IMR-90 (cell line): ENCODE measurements around the gene PTPRN2. TPM values are rescaled to one million over a fixed set of nuclear protein-coding genes. Genes with fewer than 3 reads are reported as not detected.

Experiments used
- ATAC-seq: fragments of 200-7000 bp; cut with Tn5 transposase; 2 replicates; pipeline ENCODE4 v1.9.1; 2020; ENCODE audit warnings: low read depth, mild to moderate bottlenecking, moderate library complexity
- BruUV-seq: library from RNA; stranded (reverse); fragments of 400-500 nt; replicated peaks from 2 replicates; lab custom pipeline; 2021; lab: Mats Ljungman, UMichigan
- CTCF ChIA-PET: fragments of 300-600 bp; formaldehyde crosslinking; extraction: SDS; loops from one replicate; lab custom pipeline; 2021; ENCODE audit warnings: antibody characterized with exemption; lab: Yijun Ruan, JAX
- POLR2A ChIA-PET: fragments of 300-600 bp; sonication (Branson Sonifier 250); formaldehyde crosslinking; loops from one replicate; lab custom pipeline; 2022; ENCODE audit warnings: antibody characterized with exemption; ENCODE audit not compliant: unreplicated experiment; lab: Charles Lee
- DNase-seq: peaks from one replicate; pipeline ENCODE4 v3.0.0; 2013
- H2AFZ ChIP-seq: replicated peaks from 2 replicates; pipeline ENCODE3; 2013; ENCODE audit warnings: low read length, mild to moderate bottlenecking; ENCODE audit not compliant: poor library complexity
- H2AK5ac ChIP-seq: 2 replicates; pipeline ENCODE4 v1.6.1; 2013; ENCODE audit warnings: low read depth, low read length, inconsistent platforms
- H2AK9ac ChIP-seq: replicated peaks from 2 replicates; pipeline ENCODE3; 2013; ENCODE audit warnings: mild to moderate bottlenecking, low read depth, low read length, moderate library complexity; ENCODE audit not compliant: poor library complexity
- H2BK120ac ChIP-seq: 2 replicates; pipeline ENCODE4 v1.6.1; 2013; ENCODE audit warnings: low read depth, low read length, inconsistent platforms
- H2BK15ac ChIP-seq: 3 replicates; pipeline ENCODE4 v1.6.1; 2013; ENCODE audit warnings: low read depth, low read length, inconsistent platforms
- H2BK20ac ChIP-seq: 2 replicates; pipeline ENCODE4 v1.6.1; 2013; ENCODE audit warnings: low read depth, mild to moderate bottlenecking, inconsistent platforms, low read length, moderate library complexity
- H2BK5ac ChIP-seq: 2 replicates; pipeline ENCODE4 v1.6.1; 2013; ENCODE audit warnings: mild to moderate bottlenecking, low read depth, low read length, inconsistent platforms; ENCODE audit not compliant: poor library complexity, severe bottlenecking
- H3K14ac ChIP-seq: replicated peaks from 2 replicates; pipeline ENCODE4 v1.6.1; 2013; ENCODE audit warnings: low read depth, low read length, inconsistent platforms
- H3K18ac ChIP-seq: 2 replicates; pipeline ENCODE4 v1.6.1; 2013; ENCODE audit warnings: low read depth, low read length, control low read depth
- H3K23ac ChIP-seq: 2 replicates; pipeline ENCODE4 v1.6.1; 2013; ENCODE audit warnings: low read depth, low read length, inconsistent platforms
- H3K27ac ChIP-seq: 2 replicates; pipeline ENCODE4 v1.5.1; 2013; ENCODE audit warnings: mild to moderate bottlenecking, control low read depth, low read length; ENCODE audit not compliant: insufficient read depth
- H3K27me3 ChIP-seq: 2 replicates; pipeline ENCODE4 v1.6.1; 2013; ENCODE audit warnings: low read length; ENCODE audit not compliant: control insufficient read depth, insufficient read depth
- H3K36me3 ChIP-seq: 2 replicates; pipeline ENCODE4 v1.6.1; 2013; ENCODE audit warnings: low read length, mixed read lengths; ENCODE audit not compliant: control insufficient read depth, insufficient read depth
- H3K4ac ChIP-seq: 2 replicates; pipeline ENCODE4 v1.6.1; 2013; ENCODE audit warnings: low read depth, low read length, inconsistent platforms
- H3K4me1 ChIP-seq: 2 replicates; pipeline ENCODE4 v1.6.1; 2013; ENCODE audit warnings: low read length, mixed read lengths; ENCODE audit not compliant: control insufficient read depth, insufficient read depth
- H3K4me2 ChIP-seq: 2 replicates; pipeline ENCODE4 v1.6.1; 2013; ENCODE audit warnings: low read depth, mild to moderate bottlenecking, control low read depth, low read length, moderate library complexity
- H3K4me3 ChIP-seq: 2 replicates; pipeline ENCODE4 v1.5.1; 2013; ENCODE audit warnings: low read depth, mild to moderate bottlenecking, control low read depth, low read length, moderate library complexity; ENCODE audit not compliant: insufficient read depth
- H3K56ac ChIP-seq: 2 replicates; pipeline ENCODE4 v1.6.1; 2013; ENCODE audit warnings: low read length, inconsistent platforms; ENCODE audit not compliant: insufficient read depth; ENCODE audit errors: extremely low read depth
- H3K79me1 ChIP-seq, 2 experiments: 2 replicates each; pipeline ENCODE4 v1.6.1; 2013; ENCODE audit warnings: low read length in 2 of 2, inconsistent platforms in 1 of 2, low read depth in 1 of 2
- H3K9ac ChIP-seq: 2 replicates; pipeline ENCODE4 v1.6.1; 2013; ENCODE audit warnings: low read depth, low read length, control low read depth
- H3K9me1 ChIP-seq: 2 replicates; pipeline ENCODE4 v1.6.1; 2013; ENCODE audit warnings: low read length, inconsistent platforms; ENCODE audit not compliant: insufficient read depth
- H3K9me3 ChIP-seq: 2 replicates; pipeline ENCODE4 v1.6.1; 2013; ENCODE audit warnings: low read length; ENCODE audit not compliant: control insufficient read depth, insufficient read depth
- H4K20me1 ChIP-seq: 2 replicates; pipeline ENCODE4 v1.6.1; 2013; ENCODE audit warnings: low read length, inconsistent platforms; ENCODE audit not compliant: insufficient read depth
- H4K5ac ChIP-seq: 2 replicates; pipeline ENCODE4 v1.6.1; 2013; ENCODE audit warnings: mild to moderate bottlenecking, low read depth, low read length, control low read depth
- H4K8ac ChIP-seq, 2 experiments: 2 replicates each; pipeline ENCODE4 v1.6.1; 2013; ENCODE audit warnings: low read depth in 2 of 2, low read length in 2 of 2, control low read depth in 1 of 2, inconsistent platforms in 1 of 2
- H4K91ac ChIP-seq: 2 replicates; pipeline ENCODE4 v1.6.1; 2013; ENCODE audit warnings: low read depth, low read length, inconsistent platforms; ENCODE audit not compliant: insufficient read depth
- BHLHE40 ChIP-seq: fragments of 150-350 bp; IDR thresholded peaks from 2 replicates; pipeline ENCODE4 v1.6.1; 2016; ENCODE audit warnings: mild to moderate bottlenecking, low read depth, low read length
- CHD1 ChIP-seq: IDR thresholded peaks from 2 replicates; pipeline ENCODE4 v1.6.1; 2012; ENCODE audit warnings: low read depth, low read length, improper control_type of control experiment
- CTCF ChIP-seq: conservative IDR thresholded peaks from 2 replicates; pipeline ENCODE4 v1.5.1; 2012; ENCODE audit warnings: mild to moderate bottlenecking, low read depth, low read length, improper control_type of control experiment
- ELK1 ChIP-seq: fragments of 150-350 bp; IDR thresholded peaks from 2 replicates; pipeline ENCODE4 v1.6.1; 2016; ENCODE audit warnings: low read depth, mild to moderate bottlenecking, low read length, moderate library complexity, borderline replicate concordance
- FOS ChIP-seq: fragments of 150-350 bp; IDR thresholded peaks from 2 replicates; pipeline ENCODE4 v1.6.1; 2016; ENCODE audit warnings: low read depth, low read length
- MAFK ChIP-seq: IDR thresholded peaks from 2 replicates; pipeline ENCODE4 v1.6.1; 2012; ENCODE audit warnings: low read depth, low read length, improper control_type of control experiment
- MAZ ChIP-seq: IDR thresholded peaks from 2 replicates; pipeline ENCODE4 v1.6.1; 2012; ENCODE audit warnings: low read depth, mild to moderate bottlenecking, low read length, improper control_type of control experiment, moderate library complexity, borderline replicate concordance
- NFE2L2 ChIP-seq: fragments of 150-350 bp; IDR thresholded peaks from 2 replicates; pipeline ENCODE4 v1.6.1; 2016; ENCODE audit warnings: low read depth, mild to moderate bottlenecking, low read length
- POLR2A ChIP-seq: IDR thresholded peaks from 2 replicates; pipeline ENCODE4 v1.6.1; 2012; ENCODE audit warnings: mild to moderate bottlenecking, low read depth, low read length
- RAD21 ChIP-seq: IDR thresholded peaks from 2 replicates; pipeline ENCODE4 v1.6.1; 2012; ENCODE audit warnings: low read length, improper control_type of control experiment
- RCOR1 ChIP-seq: IDR thresholded peaks from 2 replicates; pipeline ENCODE4 v1.6.1; 2012; ENCODE audit warnings: mild to moderate bottlenecking, low read length, improper control_type of control experiment; ENCODE audit not compliant: insufficient replicate concordance
- SMC3 ChIP-seq: fragments of 150-350 bp; IDR thresholded peaks from 2 replicates; pipeline ENCODE4 v1.6.1; 2016; ENCODE audit warnings: low read depth, mild to moderate bottlenecking, antibody characterized with exemption, low read length, moderate library complexity
- USF2 ChIP-seq: fragments of 150-350 bp; IDR thresholded peaks from 2 replicates; pipeline ENCODE4 v1.6.1; 2017; ENCODE audit warnings: mild to moderate bottlenecking, antibody characterized with exemption, low read length, low read depth
- WGBS, 2 experiments: methylation state at CpG; one replicate each; pipeline versions ENCODE4 v1.1.5 to v1.1.7; 2013; ENCODE audit warnings: missing lambda C conversion rate in 2 of 2; ENCODE audit not compliant: insufficient read length in 1 of 2; ENCODE audit errors: extremely low coverage in 2 of 2; 5-methylcytosine and 5-hydroxymethylcytosine counted together
- dilution Hi-C: fragments of 300-500 bp; cut with HindIII; formaldehyde crosslinking; loops from one replicate; pipeline ENCODE4 v1.14.3; 2018; ENCODE audit warnings: low sequenced_read_pairs; ENCODE audit not compliant: unreplicated experiment
- in situ Hi-C: fragments of 300-500 bp; cut with MboI; formaldehyde crosslinking; loops from 3 replicates; pipeline ENCODE4 v1.14.3; 2019; ENCODE audit warnings: low sequenced_read_pairs, inconsistent platforms, mixed read lengths
- intact Hi-C: fragments of 100-400 bp; cut with micrococcal nuclease; formaldehyde crosslinking; loops from 2 replicates; pipeline ENCODE4 v1.10.0; 2022
- polyA plus RNA-seq, 3 experiments: library from polyadenylated mRNA; depleted of rRNA; stranded (reverse); fragments of >200 nt; gene quantifications; 2 replicates each; pipeline ENCODE4 v1.2.3, GENCODE V29; 2012; ENCODE audit warnings: low replicate concordance in 1 of 3
- total RNA-seq: library from RNA; depleted of rRNA; stranded (reverse); fragments of >200 nt; gene quantifications from 2 replicates; pipeline ENCODE4 v1.2.3, GENCODE V29; 2012

PTPRN2 gene
- total and polyA plus RNA-seq, 2 of the 4 experiments (the other 2 are of a cell fraction) = 0.03 TPM; not detected in 1

GRCh38 chr7:157572622-157573021, 1015.0 kb downstream of the PTPRN2 start:
- WGBS, 2 experiments = 87% methylated on average over 8 of the region's 14 CpGs; no CpG with 5 or more reads in 1 of the 2 experiments
- no peak overlapping the region for H2AFZ ChIP-seq
- POLR2A ChIA-PET = no interaction called here

More at GRCh38 chr7:157572622-157573021, 1015.0 kb downstream of the PTPRN2 start:
- H3K23ac ChIP-seq = no peak overlapping the region
- no peak overlapping the region for H2AK5ac ChIP-seq
- H3K56ac ChIP-seq = no peak overlapping the region
- DNase-seq (no peak), ATAC-seq (no peak)
- CTCF ChIA-PET = no interaction called here
- H3K4me3 ChIP-seq = no peak overlapping the region
- no peaks in the 10 kb centered on the region for H4K20me1 ChIP-seq
- H3K27ac ChIP-seq = no peak overlapping the region
- in situ Hi-C loops (no loop called here), intact Hi-C loops (no loop called here), dilution Hi-C loops (no loop called here)
- peak overlapping the region; percentile 8 for H2AK9ac ChIP-seq
- H4K5ac ChIP-seq = no peak overlapping the region
- no peaks in the 10 kb centered on the region for H3K79me1 ChIP-seq
- no peaks in the 10 kb centered on the region for H3K27me3 ChIP-seq
- H2BK20ac ChIP-seq = no peak overlapping the region
- TF ChIP-seq SMC3 (no peak), POLR2A (no peak), CTCF (no peak), RAD21 (no peak), USF2 (no peak), ELK1 (no peak), NFE2L2 (no peak), CHD1 (no peak), FOS (no peak), MAFK (no peak), MAZ (no peak), RCOR1 (no peak), BHLHE40 (no peak)
- H3K4me1 ChIP-seq = no peaks in the 10 kb centered on the region
- no peak overlapping the region for H3K4me2 ChIP-seq
- H3K18ac ChIP-seq = no peak overlapping the region
- H3K9me3 ChIP-seq = peaks cover 35% of the 10 kb centered on the region
- H2BK15ac ChIP-seq = no peak overlapping the region
- no peaks in the 10 kb centered on the region for H3K9me1 ChIP-seq
- no peak overlapping the region for H4K8ac ChIP-seq
- no peak overlapping the region for H3K14ac ChIP-seq
- H4K91ac ChIP-seq = no peak overlapping the region
- no peak overlapping the region for H2BK5ac ChIP-seq
- no peak overlapping the region for H2BK120ac ChIP-seq
- BruUV-seq = no TSS peak
- H3K4ac ChIP-seq = no peak overlapping the region
- no peaks in the 10 kb centered on the region for H3K36me3 ChIP-seq
- H3K9ac ChIP-seq = no peak overlapping the region
